H4 (cell line): ENCODE measurements around the gene TM4SF1. TPM values are rescaled to one million over a fixed set of nuclear protein-coding genes. Genes with fewer than 3 reads are reported as not detected.

ENCODE experiments used
- DNase-seq: peaks from one replicate; pipeline ENCODE4 v3.0.0-alpha.2; 2015; ENCODE audit warnings: low spot score
- total RNA-seq: library from RNA; depleted of rRNA; stranded (reverse); fragments of >200 nt; shearing (Covaris generic); gene quantifications from 2 replicates; pipeline ENCODE4 v1.2.3, GENCODE V29; 2014; rRNA removed

Gene TM4SF1, protein sequence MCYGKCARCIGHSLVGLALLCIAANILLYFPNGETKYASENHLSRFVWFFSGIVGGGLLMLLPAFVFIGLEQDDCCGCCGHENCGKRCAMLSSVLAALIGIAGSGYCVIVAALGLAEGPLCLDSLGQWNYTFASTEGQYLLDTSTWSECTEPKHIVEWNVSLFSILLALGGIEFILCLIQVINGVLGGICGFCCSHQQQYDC
- 152 and 153 TPM in 2 replicates for total RNA-seq

DNA sequence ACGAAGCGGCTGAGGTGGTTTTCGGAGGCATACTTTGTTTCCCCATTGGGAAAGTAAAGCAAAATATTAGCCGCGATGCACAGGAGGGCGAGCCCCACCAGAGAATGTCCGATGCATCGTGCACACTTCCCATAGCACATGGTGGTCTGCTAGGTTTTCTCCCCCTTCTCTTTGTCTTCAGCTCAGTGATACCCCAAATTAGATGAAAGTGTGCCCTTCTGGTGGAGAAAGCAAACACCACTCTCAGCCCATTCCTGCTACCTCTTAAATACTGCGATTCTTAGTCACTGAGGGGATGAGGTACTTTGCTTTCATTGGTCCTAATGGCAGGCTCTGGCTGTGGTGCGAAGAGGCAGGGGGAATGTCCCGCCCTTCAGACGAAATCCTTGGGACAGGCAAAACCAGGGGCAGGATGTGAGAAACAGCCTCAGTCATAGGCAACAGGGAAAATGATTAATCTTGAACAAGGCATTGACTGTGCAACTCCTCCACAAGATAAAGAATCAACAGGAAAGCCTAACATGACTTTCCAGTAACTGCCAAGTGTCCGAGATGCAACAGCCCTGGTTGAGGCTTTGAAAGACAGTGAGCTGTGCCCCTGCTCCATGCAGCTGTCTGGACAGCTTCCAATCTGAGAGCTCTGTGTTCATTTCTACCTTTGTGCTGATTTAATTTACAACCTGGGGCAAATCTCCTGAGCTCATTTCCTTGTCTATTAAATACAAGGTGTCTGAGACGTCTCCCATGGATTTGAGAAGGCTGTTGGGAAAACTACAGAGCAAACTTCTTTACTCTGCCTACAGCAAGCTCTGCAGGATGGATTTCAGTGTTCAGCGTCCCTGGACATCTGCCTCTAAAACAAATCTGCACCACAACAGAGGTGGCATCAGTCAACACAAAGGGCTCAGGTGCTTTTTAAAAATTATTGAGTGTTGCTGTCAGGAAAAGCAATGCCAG lies at the start of gene TM4SF1:
TM4SF1 (minus strand) TSS at position 242 of the 957 bp plus-strand sequence; CDS start at position 140, 102 bp downstream.
- DNase-seq = peak; percentile 92

DNA sequence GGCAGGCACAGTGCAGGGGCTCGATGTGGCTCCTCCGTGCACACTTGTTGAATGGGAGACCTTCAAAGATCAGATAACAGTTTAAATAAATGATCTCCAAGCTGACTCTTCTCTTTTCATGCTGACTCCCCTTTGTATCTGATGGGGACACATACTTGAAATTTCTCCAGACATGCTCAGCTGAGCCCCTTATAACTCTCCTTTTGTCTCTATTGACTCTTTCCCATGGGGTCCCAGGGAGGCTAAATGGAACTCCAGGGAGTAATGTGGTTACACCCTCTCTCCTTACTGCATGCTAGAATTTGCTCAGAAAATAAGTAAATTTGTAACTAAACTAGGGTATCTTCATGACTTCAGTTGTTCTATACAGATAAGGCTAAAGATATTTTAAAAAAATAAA lies 48.9 kb upstream of the TM4SF1 start:
- DNase-seq = no peak

DNA sequence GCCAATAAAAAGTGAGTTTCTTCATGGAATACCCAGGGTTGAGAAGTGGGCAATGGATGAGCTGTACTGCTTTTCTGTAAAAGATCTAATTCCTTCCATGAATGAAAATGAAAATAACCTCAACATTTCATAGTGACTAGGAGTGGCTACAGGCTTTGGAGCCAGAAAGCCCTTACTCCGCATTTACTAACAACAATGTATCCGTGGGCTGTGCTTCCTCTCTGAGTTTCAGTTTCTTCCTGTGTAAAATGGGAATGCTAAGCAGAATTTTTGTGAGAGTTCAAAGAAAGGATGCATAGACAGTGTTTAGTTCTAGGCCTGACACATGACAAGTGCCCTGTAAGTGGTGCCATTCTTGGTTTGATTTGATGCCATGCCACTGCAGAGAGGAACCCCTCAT lies 47.5 kb upstream of the TM4SF1 start:
- DNase-seq = no peak

DNA sequence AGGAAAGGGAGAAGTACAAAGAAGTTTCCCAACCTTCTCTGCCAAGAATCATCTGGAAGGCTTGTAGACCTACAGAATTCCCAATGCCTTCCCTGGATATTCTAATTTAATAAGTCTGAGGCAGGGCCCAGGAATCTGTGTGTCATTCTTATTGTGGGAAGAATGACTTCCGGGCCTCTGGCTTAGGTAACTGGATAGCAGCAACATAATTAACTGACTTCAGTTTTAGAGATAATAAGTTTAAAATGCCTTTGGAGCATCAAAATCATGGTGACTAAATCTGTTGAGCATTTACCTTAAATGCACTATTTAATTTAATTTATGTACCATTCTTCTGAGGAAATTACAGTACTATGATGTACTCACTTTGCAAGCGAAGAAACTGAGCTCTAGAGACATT lies 44.3 kb upstream of the TM4SF1 start:
- DNase-seq = no peak

DNA sequence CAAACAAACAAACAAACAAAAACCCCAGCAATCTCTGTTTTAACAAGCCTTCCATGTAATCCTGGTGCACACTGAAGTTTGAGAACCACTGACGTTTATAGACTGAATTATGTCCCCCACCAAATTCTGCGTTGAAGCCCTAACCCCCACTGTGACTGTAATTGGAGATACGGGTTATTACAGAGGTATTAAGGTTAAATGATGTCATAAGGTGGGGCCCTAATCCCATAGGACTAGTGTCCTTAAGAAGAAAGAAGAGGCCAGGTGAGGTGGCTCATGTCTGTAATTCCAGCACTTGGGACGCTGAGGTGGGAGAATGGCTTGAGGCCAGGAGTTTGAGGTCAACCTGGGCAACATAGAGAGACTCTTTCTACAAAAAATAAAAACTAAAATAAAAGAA lies 42.4 kb upstream of the TM4SF1 start:
- no peak for DNase-seq

DNA sequence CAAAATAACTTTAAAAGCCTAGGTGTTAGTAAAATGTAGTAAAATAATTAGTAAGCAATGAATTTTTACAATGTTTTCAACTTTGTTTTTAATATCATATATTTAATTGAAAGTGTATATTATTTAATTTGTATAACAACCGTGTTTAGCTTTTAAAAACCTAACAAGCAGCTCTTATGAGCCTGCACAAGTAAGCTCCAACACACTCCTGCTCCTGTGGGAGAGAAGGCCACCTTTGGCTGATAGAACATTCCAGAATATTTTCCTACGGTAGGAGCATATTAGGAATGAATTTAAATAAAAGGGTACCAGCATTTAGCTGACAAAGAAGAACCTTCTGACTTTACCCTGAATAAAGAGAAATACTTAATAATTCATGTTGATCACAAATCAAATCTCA lies 40.3 kb upstream of the TM4SF1 start:
- DNase-seq = no peak

DNA sequence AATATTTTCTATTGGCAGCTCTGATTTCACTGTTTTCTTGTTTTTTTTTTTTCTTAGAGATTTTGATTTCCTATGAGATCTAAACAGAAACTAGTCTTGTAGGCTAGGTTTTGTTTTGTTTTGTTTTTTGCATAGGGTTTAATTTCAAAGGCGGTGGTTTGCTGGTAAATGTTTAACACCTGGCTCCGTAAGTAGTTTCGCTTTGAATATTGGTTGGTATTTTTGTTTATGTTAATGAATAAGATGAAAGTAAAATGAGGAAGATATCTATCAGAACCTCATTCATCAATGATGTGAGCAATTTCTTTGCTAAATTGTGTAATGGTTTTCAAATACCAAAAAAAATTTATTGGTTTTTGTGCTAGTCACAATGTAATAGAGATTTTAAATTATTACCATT lies 39.7 kb upstream of the TM4SF1 start:
- DNase-seq = no peak

DNA sequence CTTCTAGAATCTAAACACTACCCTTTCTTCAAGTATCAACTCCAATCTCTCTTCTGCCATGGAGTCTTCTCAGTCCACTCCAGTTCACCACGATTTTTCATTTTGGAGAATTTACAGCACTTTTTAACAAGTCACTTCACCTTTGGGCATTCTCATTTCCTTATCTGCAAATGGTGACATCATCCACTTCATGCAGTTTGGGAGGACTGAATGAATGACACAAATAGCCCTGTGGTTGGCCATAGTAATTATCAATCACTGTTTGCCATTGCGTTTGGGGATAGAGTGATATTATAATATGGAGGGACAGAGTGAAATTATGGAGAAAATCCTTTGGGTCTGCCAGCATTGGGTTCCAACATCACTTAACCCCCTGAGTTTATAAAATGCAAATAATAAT lies 38.0 kb upstream of the TM4SF1 start:
- peak; percentile 19 for DNase-seq

DNA sequence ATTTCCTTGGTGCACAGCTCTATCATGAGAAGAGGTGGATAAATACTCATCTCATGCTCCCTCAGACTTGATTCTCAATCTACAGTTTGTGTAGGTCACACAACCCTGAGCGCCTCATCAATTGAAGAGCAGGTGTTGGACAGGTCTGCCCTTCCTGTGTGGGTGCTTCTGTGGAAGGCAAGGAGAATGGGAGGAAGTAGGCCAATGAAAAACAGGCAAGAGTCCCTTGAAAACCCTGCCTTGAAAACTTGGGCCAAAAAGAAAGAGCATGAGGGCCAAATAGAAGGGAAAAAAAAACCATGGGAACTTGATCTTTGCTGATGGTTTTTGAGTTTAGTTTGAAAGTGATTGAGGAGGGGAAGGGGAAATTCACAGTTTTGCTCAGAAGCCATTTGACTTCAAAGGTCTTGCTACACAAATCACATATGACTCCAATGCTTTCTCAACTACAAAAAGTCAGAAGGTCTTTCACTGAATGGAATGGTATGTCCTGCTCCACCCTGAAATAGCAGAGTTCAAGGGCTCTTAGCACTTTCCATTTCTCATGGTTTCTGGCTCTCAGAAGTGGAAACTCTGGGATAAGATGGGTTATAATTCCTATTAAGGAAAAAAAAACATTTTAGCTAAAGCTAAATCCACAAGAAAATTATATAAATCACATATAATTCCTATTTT lies 37.2 kb upstream of the TM4SF1 start:
- DNase-seq = no peak

DNA sequence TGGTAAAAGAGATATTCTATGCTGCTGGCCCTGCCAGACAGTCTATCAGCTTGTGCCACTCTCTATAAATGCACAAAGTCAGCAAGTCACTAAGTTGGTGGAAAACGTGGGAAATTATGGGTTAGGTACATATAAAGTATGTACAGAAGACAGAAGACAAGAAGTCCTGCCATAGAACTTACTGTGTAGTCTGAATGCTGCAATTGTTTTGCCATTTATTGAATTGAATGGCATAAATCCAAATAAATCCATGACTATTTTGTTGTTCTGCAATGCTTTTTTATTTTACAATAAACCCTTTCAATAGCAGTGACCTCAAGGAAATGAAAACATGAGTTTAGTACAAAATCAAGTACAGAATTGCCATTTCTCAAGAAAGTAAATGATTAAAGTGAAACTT lies 34.1 kb upstream of the TM4SF1 start:
- no peak for DNase-seq

DNA sequence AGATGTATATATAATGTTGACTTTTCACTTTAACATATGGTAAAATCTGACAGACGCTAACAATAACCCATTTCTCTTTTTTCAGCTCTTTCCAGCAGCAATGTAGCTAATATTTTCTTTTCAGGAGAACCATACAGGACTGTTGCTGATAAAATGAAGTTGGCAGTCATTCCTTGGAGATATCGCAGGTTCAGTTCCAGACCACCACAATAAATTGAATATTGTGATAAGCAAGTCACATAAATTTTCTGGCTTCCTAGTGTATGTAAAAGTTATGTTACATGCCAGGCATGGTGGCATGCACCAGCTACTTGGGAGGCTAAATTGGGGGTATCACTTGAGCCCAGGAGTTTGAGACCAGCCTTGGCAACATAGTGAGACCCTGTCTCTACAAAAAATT lies 31.9 kb upstream of the TM4SF1 start:
- DNase-seq = no peak

DNA sequence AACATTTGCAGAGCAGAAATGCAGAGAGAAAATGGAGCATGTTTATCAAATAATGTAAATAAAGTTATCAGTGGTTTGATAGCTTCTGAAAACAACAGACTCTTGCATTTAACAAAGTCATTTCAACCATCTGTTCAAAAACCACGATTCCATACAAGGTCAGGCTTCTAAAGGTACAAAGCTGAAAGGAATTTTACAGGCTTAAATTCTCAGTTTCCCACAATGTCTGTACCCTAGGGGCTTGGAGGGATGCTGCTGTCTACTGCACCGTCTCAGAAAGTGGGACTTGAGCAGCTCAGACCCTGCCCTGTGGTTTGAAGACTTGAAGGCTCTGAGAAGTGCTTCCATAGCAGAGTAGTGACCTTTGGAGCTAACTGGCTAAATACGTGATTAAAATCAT lies 30.4 kb upstream of the TM4SF1 start:
- DNase-seq = peak; percentile 72

DNA sequence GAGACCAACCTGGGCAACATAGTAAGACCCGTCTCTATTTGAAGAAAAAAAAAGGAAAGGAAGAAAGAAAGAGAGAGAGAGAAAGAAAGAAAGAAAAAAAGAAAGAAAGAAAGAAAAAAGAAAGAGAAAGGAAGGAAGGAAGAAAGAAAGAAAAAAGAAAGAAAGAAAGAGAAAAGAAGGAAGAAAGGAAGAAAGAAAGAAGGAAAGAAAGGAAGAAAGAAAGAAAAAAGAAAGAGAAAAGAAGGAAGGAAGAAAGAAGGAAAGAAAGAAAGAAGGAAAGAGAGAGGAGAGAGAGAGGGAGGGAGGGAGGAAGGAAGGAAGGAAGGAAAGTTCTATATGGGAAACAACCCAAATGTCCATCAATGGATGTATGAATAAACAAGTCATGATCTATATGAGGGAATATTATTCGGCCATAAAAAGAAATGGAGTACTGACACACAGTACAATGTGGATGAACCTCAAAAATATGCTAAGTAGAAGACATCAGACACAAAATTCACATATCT lies 28.8 kb upstream of the TM4SF1 start:
- DNase-seq = no peak

DNA sequence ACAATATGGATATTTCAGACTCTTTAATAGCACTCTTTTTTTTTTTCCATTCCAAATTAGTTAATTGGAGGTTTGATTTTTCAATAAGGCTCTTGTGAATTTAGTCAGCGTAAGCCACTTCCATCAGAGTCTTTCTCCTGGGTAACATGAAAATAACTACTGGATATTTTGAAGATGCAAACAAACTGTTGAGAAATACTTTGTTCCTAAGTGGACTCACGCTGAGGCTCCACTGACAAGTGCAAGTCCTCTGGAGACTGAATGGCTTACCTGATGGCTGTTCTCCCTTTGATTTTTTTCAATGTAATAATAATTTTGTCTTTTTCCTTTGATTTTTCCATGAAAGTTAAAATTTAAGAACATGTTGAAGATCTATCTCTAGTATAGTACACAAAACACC lies 26.0 kb upstream of the TM4SF1 start:
- no peak for DNase-seq

DNA sequence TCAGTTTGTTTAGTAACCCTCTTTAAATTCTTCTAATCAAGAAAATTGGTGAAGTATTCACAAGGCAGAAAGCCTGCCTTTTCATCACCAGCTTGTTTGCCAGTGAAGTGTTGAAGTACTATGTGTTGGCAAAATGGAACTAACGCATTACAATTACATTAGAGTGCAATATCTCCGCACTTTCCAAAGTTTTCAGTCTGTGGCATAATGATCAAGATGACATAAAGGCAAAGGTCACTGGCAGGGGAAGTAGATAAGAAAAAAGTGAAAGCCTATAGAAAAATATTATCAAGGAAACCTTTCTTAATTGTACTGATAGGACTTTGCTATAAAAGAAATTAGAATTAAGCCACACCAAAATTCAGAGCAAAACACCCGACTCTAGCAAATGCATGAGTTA lies 25.0 kb upstream of the TM4SF1 start:
- DNase-seq = no peak

DNA sequence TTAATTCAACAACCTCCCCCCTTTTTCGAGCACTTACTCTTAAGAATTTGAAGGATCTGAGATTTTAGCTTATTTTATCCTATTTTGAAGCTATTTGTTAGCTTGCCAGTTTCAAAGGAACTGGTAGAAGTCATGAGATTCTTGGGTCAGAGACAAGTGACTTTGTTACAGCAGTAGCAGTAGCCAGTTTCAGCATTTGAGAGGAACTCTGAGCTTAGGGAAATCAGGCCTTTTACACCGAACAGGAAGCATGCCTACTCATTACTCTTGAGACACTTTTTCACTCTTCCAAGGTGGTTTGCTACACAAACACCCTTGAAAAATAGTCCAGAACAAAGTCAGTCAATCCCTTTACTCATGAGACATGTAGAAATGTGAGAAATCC lies 24.5 kb upstream of the TM4SF1 start:
- DNase-seq = peak; percentile 64

DNA sequence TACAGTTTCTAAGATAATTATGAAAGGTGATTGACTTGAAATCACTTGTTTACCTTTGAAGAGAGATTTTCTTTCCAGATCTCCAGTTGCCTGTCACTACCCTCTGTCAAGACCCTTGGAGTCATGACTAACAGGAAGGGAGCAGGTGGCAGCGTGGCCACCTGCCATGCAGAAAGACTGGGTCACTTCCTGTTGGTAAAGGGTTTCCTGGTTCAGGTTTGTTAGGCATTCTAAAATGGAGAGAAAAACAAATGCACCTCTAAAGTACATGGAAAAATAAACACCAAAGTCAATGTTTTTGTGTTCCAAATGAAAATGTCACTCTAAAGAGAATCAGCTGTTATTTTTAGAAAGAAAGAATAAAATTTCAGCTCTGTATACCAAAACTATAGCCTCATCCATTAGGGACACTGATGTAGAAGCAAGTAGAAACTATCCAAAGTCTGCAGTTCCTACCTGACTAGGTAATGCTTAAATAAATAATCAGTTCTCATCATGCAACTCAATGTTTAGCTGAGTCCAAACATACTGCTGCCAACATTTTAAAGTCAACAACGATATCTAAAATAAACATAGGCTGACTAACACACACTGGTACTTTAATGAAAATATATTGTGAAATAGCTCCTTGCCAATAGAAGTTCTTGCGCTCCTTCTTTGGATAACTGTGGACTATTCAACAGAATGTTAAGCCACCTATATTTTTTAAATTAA lies 23.9 kb upstream of the TM4SF1 start:
- peak; percentile 93 for DNase-seq

DNA sequence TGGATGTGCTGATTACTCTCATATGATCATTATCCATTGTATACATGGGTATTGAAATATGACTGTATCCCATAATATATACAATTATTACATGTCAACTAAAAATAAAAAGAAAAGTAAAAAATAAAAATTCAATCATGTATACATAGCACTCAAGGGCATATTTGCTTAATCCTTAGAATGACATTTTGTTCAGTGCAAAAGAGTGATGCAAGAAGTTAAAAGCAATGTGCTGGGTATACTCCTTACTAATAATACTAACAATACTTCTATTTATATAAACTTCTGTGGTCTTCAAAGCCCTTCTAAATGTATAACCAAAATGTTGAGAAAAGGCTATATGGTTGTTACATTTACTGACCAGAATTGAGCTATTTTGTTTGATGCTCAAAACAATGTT lies 23.2 kb upstream of the TM4SF1 start:
- DNase-seq = no peak

DNA sequence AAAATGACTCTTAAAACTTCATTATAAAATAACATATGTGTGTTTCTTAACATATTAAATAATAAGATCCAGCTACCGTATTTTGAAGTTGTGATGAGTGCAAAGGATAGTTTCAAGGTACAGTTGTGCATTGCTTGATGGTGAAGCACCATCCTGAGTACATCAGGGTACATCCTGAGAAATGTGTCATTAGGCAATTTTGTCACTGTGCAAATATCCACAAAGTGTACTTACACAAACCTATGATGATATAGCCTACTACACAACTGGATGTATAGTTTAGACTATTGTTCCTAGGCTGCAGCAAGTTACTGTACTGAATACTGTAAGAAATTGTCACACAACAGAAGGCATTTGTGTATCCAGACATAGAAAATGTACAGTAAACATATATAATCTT lies 20.8 kb upstream of the TM4SF1 start:
- no peak for DNase-seq

DNA sequence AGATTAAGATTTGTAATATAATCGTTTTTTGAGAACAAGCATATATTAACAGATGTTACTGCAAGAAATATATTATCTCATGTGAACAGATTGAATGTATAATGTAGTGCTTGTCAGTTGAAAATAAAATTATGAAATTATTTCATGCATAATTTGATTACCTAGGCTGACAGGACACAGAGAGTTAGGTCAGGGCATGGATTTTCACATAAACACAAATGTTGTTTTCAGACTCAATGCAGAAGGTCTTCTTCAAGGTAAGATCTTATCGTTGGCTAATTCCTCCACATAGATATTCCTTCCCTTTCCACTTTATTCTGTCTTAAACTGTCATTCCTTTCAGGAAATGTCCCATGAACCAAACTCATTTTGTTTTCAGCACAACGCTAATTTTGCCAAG lies 20.1 kb upstream of the TM4SF1 start:
- DNase-seq = no peak

DNA sequence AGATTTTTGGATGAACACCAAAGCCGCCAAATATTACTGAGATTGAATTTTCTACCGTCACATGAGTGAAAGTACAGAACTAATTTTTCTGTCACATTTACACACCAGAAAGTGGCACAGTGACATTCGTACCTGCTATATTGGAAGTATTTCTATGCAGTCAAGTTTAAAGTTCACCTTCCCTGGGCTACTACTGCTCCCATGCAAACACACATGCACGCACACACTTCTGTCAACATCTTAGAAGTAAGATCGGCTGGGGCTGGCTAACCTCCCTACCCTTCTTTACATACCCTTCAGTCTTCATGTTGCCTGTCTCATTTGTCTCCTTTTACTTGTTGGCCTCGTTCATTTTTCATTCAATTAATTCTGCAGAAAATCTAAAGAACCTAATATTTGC lies 19.0 kb upstream of the TM4SF1 start:
- DNase-seq = no peak
